Mesothelial cell of epicardium (in vitro differentiated cells): Measurements from ENCODE around the gene MIA3. TPM values are rescaled to one million over a fixed set of nuclear protein-coding genes. Genes with fewer than 3 reads are reported as not detected.

Experiments
- DNase-seq, 2 experiments: peaks; one replicate each; pipeline ENCODE4 v3.0.0; 2021; ENCODE audit warnings: low spot score in 2 of 2; ENCODE audit not compliant: unreplicated experiment in 2 of 2
- H3K27ac Mint-ChIP-seq: 2 replicates; pipeline ENCODE4 v1.8.0; 2021; ENCODE audit warnings: mixed read lengths
- H3K27me3 Mint-ChIP-seq: 2 replicates; pipeline ENCODE4 v1.8.0; 2021; ENCODE audit warnings: low read depth, mixed read lengths
- H3K36me3 Mint-ChIP-seq: 2 replicates; pipeline ENCODE4 v1.8.0; 2021; ENCODE audit warnings: mixed read lengths
- H3K4me1 Mint-ChIP-seq: 2 replicates; pipeline ENCODE4 v1.8.0; 2021; ENCODE audit warnings: mixed read lengths
- H3K4me3 Mint-ChIP-seq: 2 replicates; pipeline ENCODE4 v1.8.0; 2021; ENCODE audit warnings: mild to moderate bottlenecking, moderate library complexity, mixed read lengths
- H3K9me3 Mint-ChIP-seq: 2 replicates; pipeline ENCODE4 v1.8.0; 2021; ENCODE audit warnings: mixed read lengths
- total RNA-seq: library from RNA; stranded (reverse); gene quantifications from 3 replicates; pipeline ENCODE4 v1.2.1, GENCODE V29; 2021
- TF ChIP-seq, protein P1 (sequence below): fragments of 200-600 bp; sonication (generic); IDR thresholded peaks from one replicate; pipeline ENCODE4 v1.5.0; 2021; ENCODE audit warnings: antibody characterized with exemption; ENCODE audit not compliant: unreplicated experiment

Gene MIA3
- total RNA-seq, 1 donor from 2014 or later: 72.9 TPM

DNA sequence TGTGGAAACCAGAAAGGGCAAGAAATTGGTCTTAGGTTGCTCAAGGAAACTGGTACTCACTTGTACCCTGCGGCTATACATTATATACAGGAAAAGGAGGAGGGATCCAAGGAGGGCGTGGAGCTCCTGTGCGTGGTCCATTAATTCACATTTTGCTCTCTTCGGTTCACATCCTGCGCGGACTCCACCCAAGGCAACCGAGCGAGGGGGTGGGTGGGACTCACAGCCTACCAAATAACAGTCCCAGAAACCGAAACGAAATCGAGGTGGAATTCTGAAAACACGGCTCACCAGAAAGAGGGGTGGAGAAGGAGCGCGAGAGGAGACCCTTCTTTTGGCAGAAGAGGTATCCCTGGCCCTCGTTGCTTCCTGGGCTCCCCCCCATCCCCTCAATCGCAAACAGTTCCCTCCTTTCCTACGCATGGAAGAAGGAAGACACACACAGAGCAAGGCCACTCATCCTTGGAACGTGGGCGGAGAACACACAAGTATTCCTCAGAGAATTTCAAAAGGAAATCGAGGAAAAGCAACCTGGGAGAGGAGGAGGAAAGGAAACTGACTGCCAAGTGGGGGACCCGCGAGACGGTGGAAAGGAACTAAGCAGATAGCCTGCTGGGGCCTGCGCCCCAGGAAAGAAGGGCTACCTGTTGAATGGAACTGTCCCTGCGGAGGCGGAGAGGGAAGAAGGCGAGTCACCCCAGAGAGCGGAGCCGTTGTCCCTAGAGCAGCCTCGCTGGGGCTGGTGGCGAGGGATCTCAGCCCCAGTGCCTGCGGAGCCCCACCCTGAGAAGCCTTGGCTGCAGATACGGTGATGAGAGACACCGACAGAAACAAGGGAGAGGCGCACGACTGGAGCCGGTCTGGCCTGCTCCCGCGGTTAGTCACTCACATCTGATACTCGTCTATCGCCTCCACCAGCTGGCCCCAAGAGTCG, 93.7 kb downstream of the MIA3 start:
- peaks cover 26% of the 10 kb centered on the region for H3K4me1 Mint-ChIP-seq
- H3K36me3 Mint-ChIP-seq: peaks cover 11% of the 10 kb centered on the region
- H3K27ac Mint-ChIP-seq: peak overlapping the region; percentile 99
- peak overlapping the region; percentile 98 for H3K4me3 Mint-ChIP-seq
- no peaks in the 10 kb centered on the region for H3K27me3 Mint-ChIP-seq
- peak in 1 of 2 experiments; percentile 59 for DNase-seq
- H3K9me3 Mint-ChIP-seq: no peaks in the 10 kb centered on the region
- TF ChIP-seq, protein P1, sequence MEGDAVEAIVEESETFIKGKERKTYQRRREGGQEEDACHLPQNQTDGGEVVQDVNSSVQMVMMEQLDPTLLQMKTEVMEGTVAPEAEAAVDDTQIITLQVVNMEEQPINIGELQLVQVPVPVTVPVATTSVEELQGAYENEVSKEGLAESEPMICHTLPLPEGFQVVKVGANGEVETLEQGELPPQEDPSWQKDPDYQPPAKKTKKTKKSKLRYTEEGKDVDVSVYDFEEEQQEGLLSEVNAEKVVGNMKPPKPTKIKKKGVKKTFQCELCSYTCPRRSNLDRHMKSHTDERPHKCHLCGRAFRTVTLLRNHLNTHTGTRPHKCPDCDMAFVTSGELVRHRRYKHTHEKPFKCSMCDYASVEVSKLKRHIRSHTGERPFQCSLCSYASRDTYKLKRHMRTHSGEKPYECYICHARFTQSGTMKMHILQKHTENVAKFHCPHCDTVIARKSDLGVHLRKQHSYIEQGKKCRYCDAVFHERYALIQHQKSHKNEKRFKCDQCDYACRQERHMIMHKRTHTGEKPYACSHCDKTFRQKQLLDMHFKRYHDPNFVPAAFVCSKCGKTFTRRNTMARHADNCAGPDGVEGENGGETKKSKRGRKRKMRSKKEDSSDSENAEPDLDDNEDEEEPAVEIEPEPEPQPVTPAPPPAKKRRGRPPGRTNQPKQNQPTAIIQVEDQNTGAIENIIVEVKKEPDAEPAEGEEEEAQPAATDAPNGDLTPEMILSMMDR: no peak

DNA sequence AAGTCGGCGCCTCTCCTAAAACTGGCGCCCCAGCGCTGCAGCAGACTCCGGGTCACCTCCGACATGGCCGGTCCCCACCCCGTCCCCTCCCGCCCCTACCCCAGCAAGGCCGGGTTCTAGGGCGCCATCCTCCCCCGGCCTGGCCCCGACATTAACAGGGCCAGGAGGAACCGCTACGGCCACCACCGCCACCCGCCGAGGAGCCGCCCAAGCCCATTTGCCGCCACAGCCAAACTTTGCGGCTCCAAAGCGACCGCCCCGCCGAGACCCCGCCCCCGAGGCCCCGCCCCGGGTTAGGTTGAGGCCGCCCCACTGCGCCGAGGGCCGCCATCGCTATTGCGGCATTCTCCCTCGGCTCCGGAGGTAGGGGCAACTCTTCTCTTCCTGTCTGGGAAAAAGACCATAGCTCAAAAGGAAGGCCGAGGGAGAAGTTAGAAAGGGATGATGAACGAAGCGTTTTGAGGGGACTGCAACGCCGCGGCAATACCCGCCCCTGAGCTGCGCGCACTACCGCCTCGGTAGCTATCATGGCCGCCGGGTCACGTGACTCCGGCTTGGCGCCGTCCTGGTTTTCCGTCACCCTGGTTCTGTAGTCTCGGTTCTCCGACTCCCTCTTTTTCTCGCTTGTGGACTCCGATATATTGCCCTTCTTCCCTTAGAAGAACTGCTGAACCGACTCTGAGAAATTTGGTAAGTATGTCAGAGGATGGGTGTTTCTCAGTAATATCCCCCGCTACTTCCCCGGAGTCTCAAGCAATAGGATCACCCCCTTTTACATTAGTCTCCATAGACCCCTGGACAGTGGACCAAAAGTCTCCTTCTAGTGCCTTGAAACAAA, 94.6 kb downstream of the MIA3 start, which contains the start of the genes AIDA and BROX:
TSS of gene AIDA (minus strand) at position 239 of the 838 bp plus-strand sequence. CDS start at position 65, 174 bp downstream.
TSS of gene BROX (plus strand) at position 312 of the 838 bp plus-strand sequence. CDS start 3,136 bp downstream, outside the sequence.
- TF ChIP-seq, protein P1: no peak
- H3K36me3 Mint-ChIP-seq: peaks cover 10% of the 10 kb centered on the region
- peak within 1 kb of the TSS; percentile 98 for H3K4me3 Mint-ChIP-seq
- peaks cover 26% of the 10 kb centered on the region for H3K4me1 Mint-ChIP-seq
- peak; percentile 88 to 98 for DNase-seq
- H3K9me3 Mint-ChIP-seq: no peaks in the 10 kb centered on the region
- no peaks in the 10 kb centered on the region for H3K27me3 Mint-ChIP-seq
- H3K27ac Mint-ChIP-seq: peak within 1 kb of the TSS; percentile 99

DNA sequence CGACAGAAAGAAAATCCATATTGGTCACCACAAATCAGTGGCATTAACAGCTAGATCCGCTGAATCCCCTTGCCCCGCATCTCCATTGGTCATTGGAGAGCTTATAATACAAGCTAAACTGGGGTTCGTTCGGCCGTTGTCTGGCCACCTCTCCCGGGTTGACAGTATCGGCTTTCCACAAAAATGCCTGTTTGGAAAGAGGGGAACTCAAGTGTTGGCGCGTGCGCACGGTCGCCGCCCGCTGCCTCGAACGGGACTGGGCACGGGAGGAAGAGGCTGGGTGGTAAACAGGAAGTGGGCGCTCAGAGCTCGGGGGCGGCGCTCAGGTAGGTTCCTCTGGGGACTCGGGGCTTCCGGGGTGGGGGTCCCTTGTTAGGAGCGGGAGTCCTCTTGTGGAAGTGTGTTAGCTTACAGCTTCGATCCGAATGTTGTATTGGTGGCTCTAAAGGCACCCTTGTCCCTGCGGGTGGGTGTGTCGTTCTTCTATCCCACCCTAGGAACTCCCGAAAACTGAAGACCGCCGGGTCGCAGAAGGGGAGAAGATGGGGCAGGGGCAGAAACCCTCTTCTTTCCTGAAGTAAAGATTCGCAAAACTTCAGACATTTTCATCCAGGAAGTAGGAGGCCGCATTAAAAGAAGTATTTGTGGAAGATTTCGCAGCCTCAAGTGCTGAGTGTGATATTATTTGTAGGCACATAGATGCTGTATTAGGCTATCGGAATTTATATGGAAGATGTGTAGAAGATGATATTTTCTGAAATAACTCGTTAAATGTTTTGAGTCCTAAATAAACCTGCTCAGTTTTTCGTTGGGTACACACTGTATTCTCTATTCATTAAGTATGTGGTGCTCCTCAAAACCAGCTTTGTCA, 95.4 kb downstream of the MIA3 start:
- TF ChIP-seq, protein P1: no peak
- H3K27me3 Mint-ChIP-seq: no peaks in the 10 kb centered on the region
- peaks cover 7% of the 10 kb centered on the region for H3K36me3 Mint-ChIP-seq
- peak overlapping the region; percentile 99 for H3K27ac Mint-ChIP-seq
- peaks cover 26% of the 10 kb centered on the region for H3K4me1 Mint-ChIP-seq
- H3K4me3 Mint-ChIP-seq: peak overlapping the region; percentile 98
- H3K9me3 Mint-ChIP-seq: no peaks in the 10 kb centered on the region
- DNase-seq: peak; percentile 82 to 90

DNA sequence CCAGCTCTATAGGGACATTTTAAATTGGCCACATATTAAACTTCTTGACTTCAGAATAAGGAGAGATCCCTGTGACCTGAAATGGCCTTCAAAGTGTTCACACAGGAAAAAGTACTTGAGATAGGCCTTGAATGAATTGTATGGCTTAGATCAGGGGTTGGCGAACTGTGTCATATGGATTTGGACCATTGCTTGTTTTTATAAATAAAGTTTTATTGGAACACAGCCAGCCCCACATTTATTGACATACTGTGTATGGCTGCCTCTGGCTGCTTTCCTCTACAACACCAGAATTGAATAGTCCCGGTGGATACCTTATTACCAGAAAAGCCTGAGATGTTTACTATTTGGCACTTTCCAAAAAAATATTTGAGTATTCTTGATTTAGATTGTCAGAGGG, 98.5 kb downstream of the MIA3 start:
- TF ChIP-seq, protein P1: no peak
- DNase-seq: no peak
- peaks cover 7% of the 10 kb centered on the region for H3K4me1 Mint-ChIP-seq
- no peaks in the 10 kb centered on the region for H3K9me3 Mint-ChIP-seq
- peaks cover 15% of the 10 kb centered on the region for H3K36me3 Mint-ChIP-seq
- H3K27ac Mint-ChIP-seq: no peak overlapping the region
- no peak overlapping the region for H3K4me3 Mint-ChIP-seq
- no peaks in the 10 kb centered on the region for H3K27me3 Mint-ChIP-seq

Other genes starting within 250 kb of the MIA3 start
- 0.20 to 1.3 TPM (median 0.97 TPM) in 3 replicates for gene HHIPL2, start 70.0 kb upstream of the MIA3 start, total RNA-seq
- 13.9 to 15.6 TPM (median 14.2 TPM) in 3 replicates for gene TAF1A, start 28.2 kb upstream of the MIA3 start, total RNA-seq
- gene AIDA, start 94.4 kb downstream of the MIA3 start, total RNA-seq: 38.6 to 39.4 TPM (median 39.0 TPM) in 3 replicates
- gene BROX, start 94.5 kb downstream of the MIA3 start, total RNA-seq: 31.3 to 34.4 TPM (median 31.9 TPM) in 3 replicates
- not detected in 3 replicates for gene FAM177B, start 119.1 kb downstream of the MIA3 start, total RNA-seq
- gene DISP1, start 196.9 kb downstream of the MIA3 start, total RNA-seq: 84.5 to 91.7 TPM (median 89.8 TPM) in 3 replicates